HG02642 (cell line): ENCODE results near the gene NEURL1.
"Not testable (repeated sequence)": the region's sequence is repeated elsewhere in the genome, so short reads cannot be mapped to it uniquely, and the experiment has no call there.

Experiments
- ATAC-seq: cut with Tn5 transposase; IDR thresholded peaks from one replicate; pipeline ENCODE4 v1.9.1; 2021; ENCODE audit warnings: mild to moderate bottlenecking; ENCODE audit not compliant: unreplicated experiment, poor library complexity

NEURL1 gene

GRCh38 chr10:103618575-103619423 is 125.3 kb downstream of the NEURL1 start:
- no peak for ATAC-seq

GRCh38 chr10:103619424-103620351 is 126.2 kb downstream of the NEURL1 start:
- no peak for ATAC-seq

DNA sequence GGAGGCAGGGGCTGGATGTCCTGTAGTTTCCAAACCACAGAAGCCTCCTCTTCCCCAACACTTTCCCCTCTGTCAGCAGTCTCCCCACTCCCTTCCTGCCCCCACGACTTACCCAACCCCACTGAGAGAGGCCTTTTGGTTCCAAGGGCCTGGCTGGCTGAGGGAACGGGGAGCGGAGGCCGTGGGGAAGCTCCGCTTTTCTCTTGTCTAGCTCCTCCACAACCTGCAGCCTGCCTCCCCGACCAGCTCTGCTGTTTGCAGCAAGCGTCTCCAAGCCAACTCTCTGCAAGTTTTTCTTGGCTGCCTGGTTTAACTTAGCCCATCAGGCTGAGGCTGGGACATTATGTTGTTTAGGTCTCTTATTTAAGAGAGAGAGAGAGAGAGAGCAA is 126.8 kb downstream of the NEURL1 start:
- ATAC-seq, result no peak

DNA sequence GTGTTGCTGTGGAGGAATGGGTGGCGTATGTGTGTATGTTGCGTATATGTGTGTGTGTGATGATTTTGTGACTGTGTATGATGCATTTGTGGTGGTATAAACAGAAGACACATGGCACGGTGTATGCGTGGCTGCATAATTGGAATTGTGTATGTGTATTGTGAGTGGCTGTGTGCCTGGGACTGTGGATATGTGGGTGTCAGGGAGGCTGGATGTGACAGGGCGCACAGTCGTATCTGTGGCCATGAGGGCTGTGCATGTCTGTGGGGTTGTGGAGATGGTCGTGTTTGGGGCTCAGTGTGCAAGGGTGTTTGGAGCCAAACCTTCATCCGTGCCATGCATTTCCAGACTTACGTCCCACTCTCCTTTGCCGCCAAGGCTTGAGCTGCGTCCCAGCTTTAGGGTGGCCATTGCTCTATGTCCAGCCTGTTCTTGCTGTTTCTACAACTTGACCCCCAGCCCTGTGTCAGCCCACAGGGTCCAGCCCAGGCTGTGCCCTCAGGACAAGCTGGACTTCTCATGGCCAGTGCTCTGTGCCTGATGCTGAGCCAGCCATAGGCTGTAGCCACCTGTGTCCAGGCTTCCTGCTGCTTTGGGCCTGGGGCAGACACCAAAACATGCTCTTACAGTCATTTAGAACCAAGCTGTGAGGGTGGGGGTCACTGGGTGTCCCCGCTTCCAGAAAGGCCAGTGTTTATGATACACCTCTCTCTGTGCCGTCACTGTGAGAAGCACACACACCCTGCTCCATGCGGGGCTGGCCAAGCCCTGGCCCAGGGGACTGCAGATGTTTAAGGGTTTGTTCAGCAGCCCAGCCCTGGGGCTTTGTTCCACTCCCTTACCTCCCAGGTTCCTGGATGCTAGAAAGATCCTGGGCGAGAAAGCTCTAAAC is 127.6 kb downstream of the NEURL1 start:
- ATAC-seq, result no peak

DNA sequence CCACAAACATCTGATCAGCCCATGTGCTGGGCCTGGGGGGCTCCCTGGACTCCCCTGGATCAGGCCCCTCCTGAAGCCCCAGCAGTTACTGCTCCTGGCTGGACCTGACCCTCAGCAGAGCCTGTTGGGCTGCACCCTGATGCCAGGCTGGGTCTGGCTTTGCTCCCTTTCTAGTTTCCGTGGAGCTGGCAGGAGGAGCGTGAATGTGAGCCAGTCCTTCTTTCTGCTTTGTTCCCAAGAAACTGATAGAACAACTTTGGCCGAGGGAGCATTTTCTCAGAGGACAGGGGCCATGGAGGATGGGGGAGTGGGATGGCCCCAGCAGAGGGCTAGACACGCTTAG is 128.2 kb downstream of the NEURL1 start:
- ATAC-seq, result no peak

DNA sequence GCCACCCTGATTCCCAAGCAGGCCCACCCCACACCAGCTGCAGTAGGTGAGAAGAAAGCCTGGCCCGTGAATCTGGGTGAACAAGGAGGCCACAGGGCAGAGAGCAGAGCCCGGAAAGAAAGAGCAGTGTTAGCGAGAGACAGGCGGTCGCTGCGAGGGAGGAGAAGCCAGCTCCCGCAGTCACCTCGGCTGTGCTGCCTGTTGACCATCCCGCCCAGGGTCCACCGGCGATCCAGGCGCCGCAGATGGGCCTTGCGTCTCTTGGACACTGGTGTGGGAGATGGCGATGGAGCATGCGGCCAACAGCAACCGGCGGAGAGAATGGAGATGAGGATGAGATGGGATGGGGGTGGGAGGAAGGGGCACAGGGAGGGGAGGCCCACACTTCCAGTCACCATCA is 128.8 kb downstream of the NEURL1 start:
- ATAC-seq, result no peak

DNA sequence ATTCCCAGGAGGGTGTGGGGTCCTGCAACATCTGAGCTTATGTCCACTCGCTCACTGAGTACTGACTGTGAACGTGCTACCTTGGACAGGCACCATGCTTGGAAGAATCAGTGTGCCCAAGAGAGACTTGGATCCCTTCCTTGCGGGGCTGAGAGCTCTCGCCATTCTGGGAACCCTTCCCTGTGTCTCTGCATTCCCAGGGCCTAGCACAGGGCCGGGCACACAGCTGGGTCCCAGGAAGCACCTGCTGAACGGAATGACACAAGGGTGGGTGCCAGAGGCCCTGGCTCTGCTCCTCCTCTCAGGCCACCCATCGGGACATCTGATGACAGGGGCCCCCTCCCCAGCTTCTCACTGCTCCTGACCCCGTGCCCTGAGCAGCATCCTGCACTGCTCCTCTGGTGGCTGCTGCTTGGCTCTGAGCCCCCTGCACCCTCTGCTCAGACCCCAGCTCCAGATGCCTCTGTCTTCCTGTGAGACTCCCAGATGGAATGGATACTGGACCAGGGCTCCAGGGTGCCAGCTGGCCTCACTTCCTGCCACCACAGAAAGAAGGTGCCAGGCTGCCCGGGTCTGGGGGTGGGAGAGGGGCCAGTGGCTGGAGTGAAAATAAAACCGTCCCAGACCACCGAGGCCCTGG is 129.6 kb downstream of the NEURL1 start:
- no peak for ATAC-seq

- no peak for ATAC-seq
Observed at GRCh38 chr10:103626178-103626577, 132.7 kb downstream of the NEURL1 start.

DNA sequence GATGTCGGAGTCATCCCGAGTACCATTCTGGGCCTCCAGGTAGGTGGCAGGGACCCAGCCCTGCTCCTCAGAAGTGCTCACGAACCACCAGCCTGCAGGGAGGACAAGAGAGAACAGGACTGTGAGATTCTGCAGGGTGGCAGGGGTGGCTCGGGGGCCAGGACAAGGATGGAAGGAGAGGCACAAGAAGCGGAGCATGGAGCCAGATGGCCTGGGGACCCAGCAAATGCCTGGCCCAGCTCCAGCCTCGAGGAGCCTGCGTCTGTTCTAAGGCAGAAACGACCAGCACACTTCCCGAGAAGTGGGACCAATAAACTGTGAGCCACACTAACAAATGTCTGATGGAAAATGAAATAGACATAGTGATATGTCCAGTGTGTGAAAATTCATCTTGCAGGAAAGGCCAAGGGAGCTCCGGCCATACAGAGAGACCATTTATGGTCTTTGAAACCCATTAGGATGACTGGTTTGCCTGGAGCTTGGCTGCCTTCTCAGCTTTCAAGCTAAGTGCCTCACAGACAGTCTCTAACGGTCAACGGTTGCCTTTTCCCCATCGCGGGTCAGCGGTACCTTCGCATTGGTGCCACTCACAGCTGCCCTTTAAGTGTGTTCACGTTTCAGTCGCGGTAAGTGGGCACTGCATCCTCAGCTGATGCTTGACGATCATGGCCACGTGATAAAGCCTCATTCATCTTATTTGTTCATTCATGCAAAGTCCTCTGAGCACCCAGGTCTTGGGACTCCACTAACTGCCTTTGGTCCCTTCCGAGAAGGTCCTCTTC is 133.8 kb downstream of the NEURL1 start:
- no peak for ATAC-seq

GRCh38 chr10:103627893-103628292 is 134.4 kb downstream of the NEURL1 start:
- no peak for ATAC-seq

DNA sequence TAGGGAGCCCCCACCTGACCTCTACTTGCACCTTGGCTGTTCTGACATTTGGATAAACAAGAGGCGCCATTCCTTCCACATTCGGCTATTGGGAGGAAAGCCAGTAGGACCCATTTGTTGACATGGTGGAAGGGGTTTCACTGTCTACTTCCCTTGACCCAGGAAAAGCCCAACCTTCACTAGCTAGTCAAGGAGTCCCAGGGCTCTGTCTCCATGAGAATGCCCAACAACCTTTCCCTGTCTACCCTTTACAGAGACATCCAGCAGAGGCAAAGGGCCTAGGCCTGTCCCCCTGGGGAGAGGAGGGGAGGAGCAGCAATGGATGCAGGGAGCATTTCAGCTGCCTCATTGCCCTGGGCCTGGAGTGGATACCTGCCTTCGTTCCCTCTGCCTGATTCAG is 136.1 kb downstream of the NEURL1 start:
- no peak for ATAC-seq

- no peak for ATAC-seq
Observed at GRCh38 chr10:103630156-103630555, 136.7 kb downstream of the NEURL1 start.

DNA sequence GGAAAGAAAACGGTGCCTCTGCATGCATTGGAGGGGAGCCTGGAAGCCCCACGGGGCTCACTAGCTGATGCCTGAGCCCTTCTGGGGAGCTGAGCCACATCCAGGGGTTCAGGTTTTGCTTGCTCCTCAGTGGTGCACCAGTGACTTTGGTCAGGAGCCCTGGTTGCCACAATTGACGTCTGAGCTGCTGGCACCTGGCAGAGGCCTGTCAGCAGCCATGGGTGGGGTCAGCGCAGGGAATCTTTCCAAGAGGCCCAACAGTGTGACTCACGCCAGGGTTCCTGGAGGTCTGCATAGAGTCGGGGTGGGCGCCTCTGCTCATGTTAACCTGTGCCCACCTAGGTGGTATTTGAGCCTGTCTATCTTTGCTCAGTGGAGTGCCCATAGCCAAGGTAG is 138.7 kb downstream of the NEURL1 start:
- no peak for ATAC-seq

DNA sequence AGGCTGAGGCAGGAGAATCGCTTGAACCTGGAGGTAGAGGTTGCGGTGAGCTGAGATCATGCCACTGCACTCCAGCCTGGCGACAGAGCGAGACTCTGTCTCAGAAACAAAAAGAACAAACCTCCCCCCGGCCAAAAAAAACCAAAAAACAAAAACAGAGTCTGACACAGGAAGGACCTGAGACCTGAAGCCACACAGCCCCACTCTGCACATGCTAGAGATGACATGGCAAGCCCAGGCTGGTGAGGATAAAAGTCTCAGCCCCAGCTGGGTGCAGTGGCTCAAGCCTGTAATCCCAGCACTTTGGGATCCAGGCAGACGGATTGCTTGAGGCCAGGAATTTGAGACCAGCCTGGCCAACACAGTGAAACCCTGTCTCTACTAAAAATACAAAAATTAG is 139.4 kb downstream of the NEURL1 start:
- ATAC-seq, result not testable (repeated sequence)

GRCh38 chr10:103633846-103634245 is 140.3 kb downstream of the NEURL1 start:
- ATAC-seq, result no peak

GRCh38 chr10:103635580-103635979 is 142.1 kb downstream of the NEURL1 start:
- no peak for ATAC-seq

DNA sequence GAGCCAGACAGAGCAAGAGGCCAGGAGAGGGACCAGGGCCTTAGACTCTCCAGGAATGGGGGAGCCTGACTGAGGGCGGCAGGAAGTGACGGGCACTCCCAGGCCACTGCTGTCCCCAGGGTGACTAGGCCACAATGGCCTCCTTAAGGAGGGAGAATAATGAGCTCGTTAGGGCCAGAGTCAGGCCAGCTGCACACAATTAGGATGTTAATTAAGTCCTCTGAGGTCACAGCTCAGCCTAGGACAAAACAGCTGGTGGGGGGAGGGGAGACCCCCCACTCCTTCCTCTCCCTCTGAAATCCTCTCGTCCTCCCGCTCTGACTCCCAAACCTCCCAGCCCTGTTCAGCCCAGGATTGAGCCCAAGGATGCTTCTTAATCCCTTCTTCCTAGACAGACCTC is 143.0 kb downstream of the NEURL1 start:
- no peak for ATAC-seq

GRCh38 chr10:103637011-103637410 is 143.5 kb downstream of the NEURL1 start:
- ATAC-seq, result no peak

DNA sequence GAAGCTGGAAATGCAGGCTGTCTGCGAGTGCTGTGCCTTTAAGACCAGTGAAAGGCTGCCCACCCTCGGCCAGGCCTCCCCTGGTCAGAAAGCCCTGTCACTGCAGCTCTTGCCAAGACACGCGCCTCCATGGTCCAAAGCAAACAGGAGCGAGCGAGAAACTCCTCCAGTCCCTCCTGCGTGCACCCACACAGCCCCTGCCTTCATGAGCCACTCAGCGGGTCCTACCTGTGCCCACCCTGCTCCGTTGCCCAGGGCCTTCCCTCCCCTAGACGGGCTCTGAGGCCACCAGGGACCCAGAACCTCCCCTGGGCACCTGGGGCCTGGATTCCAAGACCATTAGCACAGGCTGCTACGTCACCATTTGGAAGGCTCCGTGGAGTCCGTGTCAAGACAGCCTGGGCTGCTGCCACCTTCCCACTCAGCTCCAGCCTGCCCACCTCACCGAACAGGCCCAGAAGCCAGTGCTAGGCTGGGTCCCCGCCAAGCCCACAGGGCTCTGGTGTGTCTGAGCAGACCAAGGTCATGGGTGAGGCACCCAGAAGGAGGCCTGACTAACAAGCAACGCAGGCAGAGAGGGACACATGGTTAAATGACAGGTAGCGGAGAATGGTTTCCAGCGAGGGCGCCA is 144.5 kb downstream of the NEURL1 start:
- no peak for ATAC-seq
